HepG2 (cell line): ENCODE results near the gene PIEZO1. TPM values are rescaled to one million over a fixed set of nuclear protein-coding genes. Genes with fewer than 3 reads are reported as not detected.
A peak's percentile ranks its signal among the peaks of the same experiment; 100 is the strongest.

Experiments used
- ATRX ChIP-seq: sonication (generic); formaldehyde crosslinking; IDR thresholded peaks from 2 replicates; pipeline ENCODE4 v1.4.0; 2020; ENCODE audit warnings: missing genetic modification reagents, borderline replicate concordance
- BHLHE40 ChIP-seq: IDR thresholded peaks from 2 replicates; pipeline ENCODE4 v1.6.1; 2011; ENCODE audit warnings: low read length, improper control_type of control experiment
- DMAP1 ChIP-seq: IDR thresholded peaks from 2 replicates; pipeline ENCODE4 v1.6.1; 2016
- FOXA3 ChIP-seq: IDR thresholded peaks from 2 replicates; pipeline ENCODE4 v1.6.1; 2016; ENCODE audit warnings: missing genetic modification reagents, missing compliant biosample characterization
- HDAC6 ChIP-seq: fragments of 200-600 bp; sonication (generic); IDR thresholded peaks from 2 replicates; pipeline ENCODE4 v1.7.0; 2017; ENCODE audit warnings: mild to moderate bottlenecking, antibody characterized with exemption, low read length, low read depth
- JUND ChIP-seq: sonication (generic); formaldehyde crosslinking; IDR thresholded peaks from 2 replicates; pipeline ENCODE4 v1.8.0; 2022; ENCODE audit warnings: mild to moderate bottlenecking, missing genetic modification reagents
- MAF1 ChIP-seq: sonication (generic); formaldehyde crosslinking; IDR thresholded peaks from 2 replicates; pipeline ENCODE4 v1.5.0; 2020; ENCODE audit warnings: missing genetic modification reagents, borderline replicate concordance
- NFATC3 ChIP-seq: sonication (generic); formaldehyde crosslinking; IDR thresholded peaks from 2 replicates; pipeline ENCODE4 v1.5.1; 2020; ENCODE audit warnings: mild to moderate bottlenecking, missing genetic modification reagents
- ZNF205 ChIP-seq: IDR thresholded peaks from 2 replicates; pipeline ENCODE4 v1.6.1; 2018; ENCODE audit warnings: missing biosample characterization, missing genetic modification reagents
- ZNF335 ChIP-seq: sonication (generic); formaldehyde crosslinking; IDR thresholded peaks from 2 replicates; pipeline ENCODE4 v1.4.0; 2020; ENCODE audit warnings: missing genetic modification reagents
- ZNF607 ChIP-seq: sonication (generic); formaldehyde crosslinking; IDR thresholded peaks from 2 replicates; pipeline ENCODE4 v1.5.1; 2020; ENCODE audit warnings: missing genetic modification reagents, mild to moderate bottlenecking, borderline replicate concordance
- ZNF883 ChIP-seq: sonication (generic); formaldehyde crosslinking; IDR thresholded peaks from 2 replicates; pipeline ENCODE4 v1.5.1; 2020; ENCODE audit warnings: mild to moderate bottlenecking, missing genetic modification reagents; ENCODE audit errors: not compliant biosample characterization
- ZSCAN25 ChIP-seq: sonication (generic); formaldehyde crosslinking; IDR thresholded peaks from 2 replicates; pipeline ENCODE4 v1.8.0; 2022; ENCODE audit warnings: mild to moderate bottlenecking, missing genetic modification reagents
- polyA plus RNA-seq, 8 experiments: library from polyadenylated mRNA; depleted of rRNA in 3 of 8; stranded (reverse) in 7 of 8; unstranded in 1 of 8; fragments of >200 nt; fragmentation: Illumina TruSeq in 4 of 8; extraction: Trizol in 4 of 8; gene quantifications; 2 replicates each; pipeline versions ENCODE4 v1.2.1 to v1.2.3, GENCODE V29; 2011 to 2016; ENCODE audit warnings: low read depth in 4 of 8, missing spikeins in 1 of 8, mixed read lengths in 1 of 8; ENCODE audit not compliant: insufficient read depth in 1 of 8
- total RNA-seq, 5 experiments: library from RNA; depleted of rRNA; stranded (reverse); fragments of >200 nt; fragmentation: Illumina TruSeq; extraction: Trizol; gene quantifications; 2 replicates each; pipeline ENCODE4 v1.2.3, GENCODE V29; 2016; ENCODE audit warnings: low read depth in 1 of 5
- TF ChIP-seq, protein P1 (sequence below): IDR thresholded peaks from 2 replicates; pipeline ENCODE4 v1.6.1; 2018; ENCODE audit warnings: missing genetic modification reagents, mild to moderate bottlenecking, missing compliant biosample characterization
- TF ChIP-seq, protein P2 (sequence below): sonication (generic); formaldehyde crosslinking; conservative IDR thresholded peaks from 2 replicates; pipeline ENCODE4 v1.8.1; 2023; ENCODE audit warnings: missing genetic modification reagents
- TF ChIP-seq, protein P3 (sequence below): sonication (generic); formaldehyde crosslinking; IDR thresholded peaks from 2 replicates; pipeline ENCODE4 v1.5.0; 2020; ENCODE audit warnings: mild to moderate bottlenecking, missing genetic modification reagents, borderline replicate concordance

Gene PIEZO1
- total and polyA plus RNA-seq, 2 of the 13 experiments (the other 11 are each of a cell fraction or from before 2014, with no cell fraction given) = 67.9 to 85.0 TPM

DNA sequence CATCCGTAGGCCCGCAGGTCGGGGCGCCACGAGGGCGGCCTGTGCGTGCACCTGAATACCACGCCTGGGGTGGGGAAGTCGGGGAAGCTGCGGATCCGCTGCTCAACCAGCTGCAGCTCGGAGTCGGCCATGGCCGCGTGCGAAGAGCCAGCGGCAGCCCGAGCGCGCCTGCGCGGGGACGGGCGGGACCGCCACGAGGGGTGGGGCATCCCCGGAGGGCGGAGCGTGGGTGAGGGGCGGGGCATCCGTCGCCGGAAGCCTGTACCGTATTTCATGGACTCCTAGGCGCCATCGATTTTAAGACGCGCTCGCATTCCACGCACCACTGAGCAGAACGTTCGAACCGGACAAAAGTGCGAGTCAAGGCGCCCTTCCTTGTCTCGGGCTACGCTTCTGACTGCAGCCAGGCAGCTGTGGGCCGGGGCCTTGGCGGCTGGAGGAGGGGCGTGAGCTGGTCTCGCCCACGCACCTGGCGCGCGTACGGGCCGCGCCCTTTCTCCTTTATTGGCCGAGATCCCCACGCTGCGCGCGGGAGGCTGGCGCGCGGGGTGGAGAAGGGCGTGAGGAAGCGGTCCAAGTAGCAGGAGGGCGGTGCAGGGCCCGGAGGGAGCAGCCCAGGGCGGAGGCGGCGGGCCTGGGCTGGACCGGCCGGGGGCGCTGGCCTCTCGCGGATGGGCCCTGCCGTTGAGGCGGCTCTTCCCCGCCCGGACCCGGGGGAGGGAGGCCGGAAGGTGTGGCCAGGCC is 26.9 kb upstream of the PIEZO1 start, which contains the start of gene APRT (continued):
- TF ChIP-seq ZNF883 (CRISPR knock-in tag) = peak; percentile 99
- no peak for TF ChIP-seq ATRX
- TF ChIP-seq MAF1 (CRISPR knock-in tag) = no peak
- TF ChIP-seq, protein P1, sequence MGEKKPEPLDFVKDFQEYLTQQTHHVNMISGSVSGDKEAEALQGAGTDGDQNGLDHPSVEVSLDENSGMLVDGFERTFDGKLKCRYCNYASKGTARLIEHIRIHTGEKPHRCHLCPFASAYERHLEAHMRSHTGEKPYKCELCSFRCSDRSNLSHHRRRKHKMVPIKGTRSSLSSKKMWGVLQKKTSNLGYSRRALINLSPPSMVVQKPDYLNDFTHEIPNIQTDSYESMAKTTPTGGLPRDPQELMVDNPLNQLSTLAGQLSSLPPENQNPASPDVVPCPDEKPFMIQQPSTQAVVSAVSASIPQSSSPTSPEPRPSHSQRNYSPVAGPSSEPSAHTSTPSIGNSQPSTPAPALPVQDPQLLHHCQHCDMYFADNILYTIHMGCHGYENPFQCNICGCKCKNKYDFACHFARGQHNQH (CRISPR knock-in tag) = peak; percentile 42
- TF ChIP-seq NFATC3 (CRISPR knock-in tag) = 0 out of 2 replicates have a peak, but pooled peaks have one; percentile 54
- peak; percentile 38; the same call in 1 of the 2 replicates for TF ChIP-seq BHLHE40
- peak; percentile 49; the same call in 1 of the 2 replicates for TF ChIP-seq JUND
- peak; percentile 57; the same call in 1 of the 2 replicates for TF ChIP-seq ZNF335
- peak; percentile 66 for TF ChIP-seq ZSCAN25
- peak; percentile 87; the same call in 1 of the 2 replicates for TF ChIP-seq ZNF607 (CRISPR knock-in tag)
- TF ChIP-seq HDAC6 = no peak
- TF ChIP-seq, protein P2, sequence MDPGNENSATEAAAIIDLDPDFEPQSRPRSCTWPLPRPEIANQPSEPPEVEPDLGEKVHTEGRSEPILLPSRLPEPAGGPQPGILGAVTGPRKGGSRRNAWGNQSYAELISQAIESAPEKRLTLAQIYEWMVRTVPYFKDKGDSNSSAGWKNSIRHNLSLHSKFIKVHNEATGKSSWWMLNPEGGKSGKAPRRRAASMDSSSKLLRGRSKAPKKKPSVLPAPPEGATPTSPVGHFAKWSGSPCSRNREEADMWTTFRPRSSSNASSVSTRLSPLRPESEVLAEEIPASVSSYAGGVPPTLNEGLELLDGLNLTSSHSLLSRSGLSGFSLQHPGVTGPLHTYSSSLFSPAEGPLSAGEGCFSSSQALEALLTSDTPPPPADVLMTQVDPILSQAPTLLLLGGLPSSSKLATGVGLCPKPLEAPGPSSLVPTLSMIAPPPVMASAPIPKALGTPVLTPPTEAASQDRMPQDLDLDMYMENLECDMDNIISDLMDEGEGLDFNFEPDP = no peak
- TF ChIP-seq ZNF205 = peak; percentile 40; the same call in 1 of the 2 replicates
- TF ChIP-seq DMAP1 (CRISPR knock-in tag) = peak; percentile 99
- TF ChIP-seq, protein P3, sequence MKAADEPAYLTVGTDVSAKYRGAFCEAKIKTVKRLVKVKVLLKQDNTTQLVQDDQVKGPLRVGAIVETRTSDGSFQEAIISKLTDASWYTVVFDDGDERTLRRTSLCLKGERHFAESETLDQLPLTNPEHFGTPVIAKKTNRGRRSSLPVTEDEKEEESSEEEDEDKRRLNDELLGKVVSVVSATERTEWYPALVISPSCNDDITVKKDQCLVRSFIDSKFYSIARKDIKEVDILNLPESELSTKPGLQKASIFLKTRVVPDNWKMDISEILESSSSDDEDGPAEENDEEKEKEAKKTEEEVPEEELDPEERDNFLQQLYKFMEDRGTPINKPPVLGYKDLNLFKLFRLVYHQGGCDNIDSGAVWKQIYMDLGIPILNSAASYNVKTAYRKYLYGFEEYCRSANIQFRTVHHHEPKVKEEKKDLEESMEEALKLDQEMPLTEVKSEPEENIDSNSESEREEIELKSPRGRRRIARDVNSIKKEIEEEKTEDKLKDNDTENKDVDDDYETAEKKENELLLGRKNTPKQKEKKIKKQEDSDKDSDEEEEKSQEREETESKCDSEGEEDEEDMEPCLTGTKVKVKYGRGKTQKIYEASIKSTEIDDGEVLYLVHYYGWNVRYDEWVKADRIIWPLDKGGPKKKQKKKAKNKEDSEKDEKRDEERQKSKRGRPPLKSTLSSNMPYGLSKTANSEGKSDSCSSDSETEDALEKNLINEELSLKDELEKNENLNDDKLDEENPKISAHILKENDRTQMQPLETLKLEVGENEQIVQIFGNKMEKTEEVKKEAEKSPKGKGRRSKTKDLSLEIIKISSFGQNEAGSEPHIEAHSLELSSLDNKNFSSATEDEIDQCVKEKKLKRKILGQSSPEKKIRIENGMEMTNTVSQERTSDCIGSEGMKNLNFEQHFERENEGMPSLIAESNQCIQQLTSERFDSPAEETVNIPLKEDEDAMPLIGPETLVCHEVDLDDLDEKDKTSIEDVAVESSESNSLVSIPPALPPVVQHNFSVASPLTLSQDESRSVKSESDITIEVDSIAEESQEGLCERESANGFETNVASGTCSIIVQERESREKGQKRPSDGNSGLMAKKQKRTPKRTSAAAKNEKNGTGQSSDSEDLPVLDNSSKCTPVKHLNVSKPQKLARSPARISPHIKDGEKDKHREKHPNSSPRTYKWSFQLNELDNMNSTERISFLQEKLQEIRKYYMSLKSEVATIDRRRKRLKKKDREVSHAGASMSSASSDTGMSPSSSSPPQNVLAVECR (CRISPR knock-in tag) = peak; percentile 93
- peak; percentile 23; the same call in 1 of the 2 replicates for TF ChIP-seq FOXA3 (CRISPR knock-in tag)
